Mesendoderm (in vitro differentiated cells): ENCODE measurements around the gene KCNA3.
"Not testable (repeated sequence)": the region's sequence is repeated elsewhere in the genome, so short reads cannot be mapped to it uniquely, and the experiment has no call there.

ENCODE experiments used
- DNase-seq: peaks from one replicate; pipeline ENCODE4 v3.0.0; 2013
- H2AK5ac ChIP-seq: 2 replicates; pipeline ENCODE4 v1.6.1; 2013; ENCODE audit warnings: low read length, inconsistent platforms
- H2BK120ac ChIP-seq: 2 replicates; pipeline ENCODE4 v1.6.1; 2013; ENCODE audit warnings: low read depth, mild to moderate bottlenecking, low read length, moderate library complexity, mixed read lengths
- H2BK15ac ChIP-seq: replicated peaks from 2 replicates; pipeline ENCODE4 v1.6.1; 2013; ENCODE audit warnings: low read depth, mild to moderate bottlenecking, moderate library complexity
- H2BK5ac ChIP-seq: 2 replicates; pipeline ENCODE4 v1.6.1; 2013; ENCODE audit warnings: low read length, inconsistent platforms
- H3K18ac ChIP-seq: 2 replicates; pipeline ENCODE4 v1.6.1; 2013; ENCODE audit warnings: mild to moderate bottlenecking, low read length, mixed read lengths
- H3K23ac ChIP-seq: one replicate; pipeline ENCODE4 v1.6.1; 2013; ENCODE audit warnings: low read length
- H3K27ac ChIP-seq: 2 replicates; pipeline ENCODE4 v1.5.1; 2013; ENCODE audit warnings: low read depth, mild to moderate bottlenecking, inconsistent platforms, low read length, moderate library complexity
- H3K27me3 ChIP-seq: 2 replicates; pipeline ENCODE4 v1.6.1; 2013; ENCODE audit warnings: low read length, control low read depth, mild to moderate bottlenecking, inconsistent platforms; ENCODE audit not compliant: insufficient read depth, poor library complexity
- H3K36me3 ChIP-seq: 2 replicates; pipeline ENCODE4 v1.6.1; 2013; ENCODE audit warnings: low read length, inconsistent platforms; ENCODE audit not compliant: control insufficient read depth, insufficient read depth
- H3K4ac ChIP-seq: one replicate; pipeline ENCODE4 v1.6.1; 2013; ENCODE audit warnings: low read depth, mild to moderate bottlenecking, low read length, moderate library complexity
- H3K4me1 ChIP-seq: 2 replicates; pipeline ENCODE4 v1.6.1; 2013; ENCODE audit warnings: low read depth, low read length, inconsistent platforms; ENCODE audit not compliant: control insufficient read depth
- H3K4me2 ChIP-seq: 2 replicates; pipeline ENCODE4 v1.6.1; 2013; ENCODE audit warnings: low read length
- H3K4me3 ChIP-seq: 2 replicates; pipeline ENCODE4 v1.5.1; 2013; ENCODE audit warnings: mild to moderate bottlenecking, low read length
- H3K56ac ChIP-seq: one replicate; pipeline ENCODE4 v1.6.1; 2013; ENCODE audit warnings: low read length
- H3K79me1 ChIP-seq: 2 replicates; pipeline ENCODE4 v1.6.1; 2013; ENCODE audit warnings: low read length, inconsistent platforms
- H3K79me2 ChIP-seq: 2 replicates; pipeline ENCODE4 v1.6.1; 2013; ENCODE audit warnings: mild to moderate bottlenecking, low read length; ENCODE audit not compliant: control insufficient read depth, insufficient read depth
- H3K9ac ChIP-seq: 2 replicates; pipeline ENCODE4 v1.6.1; 2013; ENCODE audit warnings: low read length, inconsistent platforms
- H4K5ac ChIP-seq: one replicate; pipeline ENCODE4 v1.6.1; 2013; ENCODE audit warnings: low read length
- H4K8ac ChIP-seq: one replicate; pipeline ENCODE4 v1.6.1; 2013; ENCODE audit warnings: low read depth, mild to moderate bottlenecking, control low read depth, low read length, moderate library complexity
- WGBS: extraction: QIAGEN DNeasy Blood & Tissue Kit; methylation state at CpG from one replicate; pipeline ENCODE4 v1.1.7; 2013; ENCODE audit warnings: low lambda C conversion rate, missing lambda C conversion rate; ENCODE audit not compliant: insufficient coverage; ENCODE audit errors: extremely low coverage; 5-methylcytosine and 5-hydroxymethylcytosine counted together

KCNA3 gene

GRCh38 chr1:110672001-110672752 lies 2.6 kb downstream of the KCNA3 start:
- H3K27me3 ChIP-seq = peaks cover 26% of the 10 kb centered on the region
- H3K27ac ChIP-seq = no peak overlapping the region
- peak; percentile 87 for DNase-seq

GRCh38 chr1:110671361-110671760 lies 3.4 kb downstream of the KCNA3 start:
- Histone ChIP-seq H3K4me1 (no peaks in the 10 kb centered on the region), H3K23ac (no peak overlapping the region), H3K4me2 (no peak overlapping the region), H2BK15ac (no peak overlapping the region), H4K5ac (no peak overlapping the region), H3K27me3 (peaks cover 22% of the 10 kb centered on the region), H3K4ac (no peak overlapping the region), H3K56ac (no peak overlapping the region), H3K4me3 (no peak overlapping the region), H2AK5ac (no peak overlapping the region), H3K79me1 (no peaks in the 10 kb centered on the region), H2BK120ac (no peak overlapping the region), H2BK5ac (no peak overlapping the region), H3K36me3 (no peaks in the 10 kb centered on the region), H4K8ac (no peak overlapping the region), H3K79me2 (no peaks in the 10 kb centered on the region), H3K9ac (no peak overlapping the region), H3K27ac (no peak overlapping the region), H3K18ac (no peak overlapping the region)
- DNase-seq = no peak
- no CpG with 5 or more reads among the region's 2 CpGs for WGBS

More at GRCh38 chr1:110672001-110672752, 2.6 kb downstream of the KCNA3 start:
- Histone ChIP-seq H3K4me3 (no peak overlapping the region), H3K23ac (no peak overlapping the region), H3K4ac (no peak overlapping the region), H3K36me3 (no peaks in the 10 kb centered on the region), H2BK120ac (no peak overlapping the region), H2AK5ac (no peak overlapping the region), H4K8ac (no peak overlapping the region), H3K79me2 (no peaks in the 10 kb centered on the region), H3K4me1 (no peaks in the 10 kb centered on the region), H2BK5ac (no peak overlapping the region), H3K4me2 (no peak overlapping the region), H3K56ac (no peak overlapping the region), H3K9ac (no peak overlapping the region), H3K79me1 (no peaks in the 10 kb centered on the region), H4K5ac (no peak overlapping the region), H2BK15ac (no peak overlapping the region), H3K18ac (no peak overlapping the region)
- no CpG with 5 or more reads among the region's 12 CpGs for WGBS

DNA sequence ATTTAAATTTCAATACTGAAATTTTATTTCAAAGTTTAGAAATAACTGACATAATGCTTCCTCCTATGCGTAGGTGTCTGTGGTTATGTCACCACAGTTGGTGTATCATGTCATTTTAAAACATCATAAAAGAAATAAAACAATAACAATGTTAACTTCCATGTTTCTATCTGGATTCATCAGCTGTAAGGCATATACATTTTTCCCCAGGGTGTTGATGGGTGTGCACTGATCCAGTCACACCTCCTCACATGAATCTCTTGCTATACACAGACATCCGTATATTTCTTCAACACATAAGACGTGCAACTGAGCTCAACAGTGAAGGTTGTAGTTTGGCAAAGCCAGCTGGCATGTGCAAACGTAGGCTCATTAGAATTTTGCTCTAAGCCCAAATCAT lies 6.2 kb downstream of the KCNA3 start:
- no peak overlapping the region for H4K8ac ChIP-seq
- peaks cover 11% of the 10 kb centered on the region for H3K27me3 ChIP-seq
- H3K4me1 ChIP-seq = no peaks in the 10 kb centered on the region
- H2AK5ac ChIP-seq = no peak overlapping the region
- no peak overlapping the region for H2BK120ac ChIP-seq
- H3K79me2 ChIP-seq = no peaks in the 10 kb centered on the region
- no peak overlapping the region for H3K18ac ChIP-seq
- H4K5ac ChIP-seq = no peak overlapping the region
- H3K4ac ChIP-seq = no peak overlapping the region
- no peak overlapping the region for H3K23ac ChIP-seq
- no CpG with 5 or more reads among the region's 4 CpGs for WGBS
- no peak overlapping the region for H3K9ac ChIP-seq
- no peak overlapping the region for H3K4me3 ChIP-seq
- H3K4me2 ChIP-seq = no peak overlapping the region
- H3K36me3 ChIP-seq = no peaks in the 10 kb centered on the region
- H3K27ac ChIP-seq = no peak overlapping the region
- H3K56ac ChIP-seq = no peak overlapping the region
- no peak for DNase-seq
- no peak overlapping the region for H2BK15ac ChIP-seq
- H2BK5ac ChIP-seq = no peak overlapping the region
- no peaks in the 10 kb centered on the region for H3K79me1 ChIP-seq

DNA sequence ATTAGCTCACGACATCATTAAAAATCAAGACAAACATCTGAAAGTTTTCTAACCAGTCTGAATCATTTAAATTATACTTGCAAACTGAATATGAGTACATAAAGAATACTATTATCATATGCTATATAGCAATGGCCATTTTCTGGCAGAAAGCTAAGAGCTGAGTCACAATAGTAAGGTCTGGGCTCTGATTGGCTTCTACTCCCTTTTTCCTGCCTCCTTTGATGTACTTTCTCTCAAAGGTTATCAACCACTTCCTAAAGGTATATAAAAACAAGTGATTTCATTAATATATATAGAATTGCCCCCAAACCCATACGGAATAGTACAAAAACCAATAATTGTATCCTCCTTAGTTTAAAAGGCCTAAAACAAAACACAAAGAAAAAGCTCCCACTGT lies 7.0 kb downstream of the KCNA3 start:
- Histone ChIP-seq H3K4ac (no peak overlapping the region), H3K27me3 (peaks cover 4% of the 10 kb centered on the region), H3K4me3 (no peak overlapping the region), H3K27ac (no peak overlapping the region), H3K23ac (no peak overlapping the region), H3K79me1 (no peaks in the 10 kb centered on the region), H3K36me3 (no peaks in the 10 kb centered on the region), H2AK5ac (no peak overlapping the region), H4K5ac (no peak overlapping the region), H3K18ac (no peak overlapping the region), H3K79me2 (no peaks in the 10 kb centered on the region), H2BK5ac (no peak overlapping the region), H2BK120ac (no peak overlapping the region), H4K8ac (no peak overlapping the region), H2BK15ac (no peak overlapping the region), H3K4me1 (no peaks in the 10 kb centered on the region), H3K4me2 (no peak overlapping the region), H3K56ac (no peak overlapping the region), H3K9ac (no peak overlapping the region)
- DNase-seq = no peak
- WGBS = no CpG with 5 or more reads among the region's 2 CpGs

- no peak overlapping the region for H3K4me3 ChIP-seq
- no peak overlapping the region for H3K18ac ChIP-seq
- no peaks in the 10 kb centered on the region for H3K4me1 ChIP-seq
Observed at GRCh38 chr1:110663241-110663640, 11.5 kb downstream of the KCNA3 start.

DNA sequence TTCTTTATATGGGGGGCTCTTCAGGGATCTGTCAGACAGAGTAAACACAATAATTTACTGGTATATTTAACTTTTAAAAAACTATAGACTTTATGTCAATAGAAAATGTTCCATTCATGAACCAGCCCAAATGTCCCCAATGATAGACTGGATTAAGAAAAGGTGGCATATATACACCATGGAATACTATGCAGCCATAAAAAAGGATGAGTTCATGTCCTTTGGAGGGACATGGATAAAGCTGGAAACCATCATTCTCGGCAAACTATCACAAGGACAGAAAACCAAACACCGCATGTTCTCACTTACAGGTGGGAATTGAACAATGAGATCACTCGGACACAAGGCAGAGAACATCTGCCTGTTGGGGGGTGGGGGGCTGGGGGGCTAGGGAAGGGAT lies 15.2 kb downstream of the KCNA3 start:
- not testable (repeated sequence) for H3K79me2 ChIP-seq, H3K4ac ChIP-seq, DNase-seq, H3K27me3 ChIP-seq, H2BK15ac ChIP-seq, H3K4me2 ChIP-seq, H2AK5ac ChIP-seq, H3K18ac ChIP-seq, H2BK5ac ChIP-seq, H3K4me3 ChIP-seq, H3K27ac ChIP-seq, H3K56ac ChIP-seq, H3K36me3 ChIP-seq, H4K5ac ChIP-seq, H3K4me1 ChIP-seq, H3K23ac ChIP-seq, H3K9ac ChIP-seq, H3K79me1 ChIP-seq, H2BK120ac ChIP-seq, H4K8ac ChIP-seq
- no CpG with 5 or more reads among the region's 3 CpGs for WGBS

More at GRCh38 chr1:110663241-110663640, 11.5 kb downstream of the KCNA3 start:
- Histone ChIP-seq H3K4ac (no peak overlapping the region), H3K27me3 (no peaks in the 10 kb centered on the region), H4K5ac (no peak overlapping the region), H3K36me3 (no peaks in the 10 kb centered on the region), H3K23ac (no peak overlapping the region), H2BK120ac (no peak overlapping the region), H3K27ac (no peak overlapping the region), H3K79me2 (no peaks in the 10 kb centered on the region), H3K56ac (no peak overlapping the region), H2BK15ac (no peak overlapping the region), H3K79me1 (no peaks in the 10 kb centered on the region), H3K9ac (no peak overlapping the region), H4K8ac (no peak overlapping the region), H2BK5ac (no peak overlapping the region), H3K4me2 (no peak overlapping the region), H2AK5ac (no peak overlapping the region)
- no CpG with 5 or more reads among the region's 2 CpGs for WGBS
- DNase-seq = no peak
